Activated CD4-positive, alpha-beta T cell treated with anti-CD3 and anti-CD28 coated beads, Interleukin-2, amount 50 U/mL, for 24 hours (primary cell): ENCODE data around the gene GPR78.

Experiments used
- DNase-seq, 2 donors: peaks; one replicate each; pipeline ENCODE4 v3.0.0-alpha.2; 2020; ENCODE audit warnings: low read depth in 1 of 2, low spot score in 1 of 2

The GPR78 gene

GRCh38 chr4:8546766-8547107 is 33.5 kb upstream of the GPR78 start:
- no peak for DNase-seq

- DNase-seq: no peak
These were observed 32.9 kb upstream of the GPR78 start for GRCh38 chr4:8547108-8547911.

GRCh38 chr4:8547912-8548730 is 32.1 kb upstream of the GPR78 start:
- DNase-seq: no peak

- no peak for DNase-seq
These were observed 31.4 kb upstream of the GPR78 start for GRCh38 chr4:8548731-8549351.

- no peak for DNase-seq
These were observed 30.8 kb upstream of the GPR78 start for GRCh38 chr4:8549352-8549931.

GRCh38 chr4:8550691-8551090 is 29.5 kb upstream of the GPR78 start:
- no peak for DNase-seq

- DNase-seq: no peak
These were observed 28.2 kb upstream of the GPR78 start for GRCh38 chr4:8552024-8552423.

- DNase-seq: no peak
These were observed 27.5 kb upstream of the GPR78 start for GRCh38 chr4:8552581-8553205.

GRCh38 chr4:8553216-8553615 is 27.0 kb upstream of the GPR78 start:
- no peak for DNase-seq

GRCh38 chr4:8553991-8554405 is 26.2 kb upstream of the GPR78 start:
- no peak for DNase-seq

- no peak for DNase-seq
These were observed 25.6 kb upstream of the GPR78 start for GRCh38 chr4:8554555-8555100.

GRCh38 chr4:8555716-8556115 is 24.5 kb upstream of the GPR78 start:
- DNase-seq: no peak

GRCh38 chr4:8556341-8557150 is 23.6 kb upstream of the GPR78 start:
- no peak for DNase-seq

GRCh38 chr4:8557151-8558076 is 22.8 kb upstream of the GPR78 start:
- DNase-seq: no peak

GRCh38 chr4:8558080-8558960 is 21.9 kb upstream of the GPR78 start:
- no peak for DNase-seq

- no peak for DNase-seq
These were observed 21.2 kb upstream of the GPR78 start for GRCh38 chr4:8559011-8559410.

GRCh38 chr4:8559524-8560264 is 20.5 kb upstream of the GPR78 start:
- no peak for DNase-seq
